ENCODE measurements around the gene APBB2.
A peak's percentile ranks its signal among the peaks of the same experiment; 100 is the strongest.
"Not testable (repeated sequence)": the region's sequence is repeated elsewhere in the genome, so short reads cannot be mapped to it uniquely, and the experiment has no call there.

Gene APBB2

GRCh38 chr4:40931841-40932240 lies 282.5 kb downstream of the APBB2 start:
- H3K27me3 Mint-ChIP-seq = no peaks in the 10 kb centered on the region
- no peaks in the 10 kb centered on the region for H3K4me1 Mint-ChIP-seq (ENCODE audit: low read depth)
- H3K9me3 Mint-ChIP-seq = no peaks in the 10 kb centered on the region
- no peak overlapping the region for H3K4me3 Mint-ChIP-seq
- intact Hi-C loops (cut with micrococcal nuclease) = no loop called here
- H3K36me3 Mint-ChIP-seq (ENCODE audit: low read depth) = no peaks in the 10 kb centered on the region
- H3K27ac Mint-ChIP-seq = no peak overlapping the region

- Mint-ChIP-seq H3K4me1 (ENCODE audit: low read depth) (no peaks in the 10 kb centered on the region), H3K27me3 (peaks cover under 1% of the 10 kb centered on the region), H3K27ac (no peak overlapping the region), H3K4me3 (no peak overlapping the region), H3K9me3 (no peaks in the 10 kb centered on the region), H3K36me3 (ENCODE audit: low read depth) (no peaks in the 10 kb centered on the region)
- intact Hi-C loops (cut with micrococcal nuclease) = no loop called here
Observed at GRCh38 chr4:40931238-40931637, 283.1 kb downstream of the APBB2 start.

- Mint-ChIP-seq H3K36me3 (ENCODE audit: low read depth) (no peaks in the 10 kb centered on the region), H3K9me3 (no peaks in the 10 kb centered on the region), H3K4me3 (no peak overlapping the region), H3K27ac (no peak overlapping the region), H3K4me1 (ENCODE audit: low read depth) (no peaks in the 10 kb centered on the region), H3K27me3 (peaks cover 1% of the 10 kb centered on the region)
- intact Hi-C loops (cut with micrococcal nuclease) = loop anchor here (1.0 kb wide), 1 partner anchor 287 kb away; the partner anchor contains the start of gene APBB2
Observed at GRCh38 chr4:40927074-40927473, 287.3 kb downstream of the APBB2 start.

- no peaks in the 10 kb centered on the region for H3K9me3 Mint-ChIP-seq
- intact Hi-C loops (cut with micrococcal nuclease) = loop anchor here (1.0 kb wide), 1 partner anchor 16 kb away; no protein-coding TSS in a partner anchor
- peaks cover 1% of the 10 kb centered on the region for H3K27me3 Mint-ChIP-seq
- no peaks in the 10 kb centered on the region for H3K36me3 Mint-ChIP-seq (ENCODE audit: low read depth)
- H3K4me3 Mint-ChIP-seq = no peak overlapping the region
- H3K4me1 Mint-ChIP-seq (ENCODE audit: low read depth) = peaks cover 5% of the 10 kb centered on the region
- no peak overlapping the region for H3K27ac Mint-ChIP-seq
Observed at GRCh38 chr4:40924793-40925117, 289.6 kb downstream of the APBB2 start.

GRCh38 chr4:40924096-40924792 lies 290.1 kb downstream of the APBB2 start:
- Mint-ChIP-seq H3K4me3 (no peak overlapping the region), H3K27me3 (peaks cover 1% of the 10 kb centered on the region), H3K36me3 (ENCODE audit: low read depth) (no peaks in the 10 kb centered on the region), H3K27ac (no peak overlapping the region), H3K4me1 (ENCODE audit: low read depth) (peaks cover 5% of the 10 kb centered on the region), H3K9me3 (no peaks in the 10 kb centered on the region)
- intact Hi-C loops (cut with micrococcal nuclease) = loop anchor here (1.0 kb wide), 1 partner anchor 16 kb away; no protein-coding TSS in a partner anchor

GRCh38 chr4:40923316-40924095 lies 290.8 kb downstream of the APBB2 start:
- intact Hi-C loops (cut with micrococcal nuclease) = loop anchor here (1.0 kb wide), 1 partner anchor 15 kb away; no protein-coding TSS in a partner anchor
- Mint-ChIP-seq H3K9me3 (no peaks in the 10 kb centered on the region), H3K27ac (no peak overlapping the region)

GRCh38 chr4:40919976-40920375 lies 294.4 kb downstream of the APBB2 start:
- H3K27me3 Mint-ChIP-seq; H3K4me3 Mint-ChIP-seq; H3K9me3 Mint-ChIP-seq; intact Hi-C loops (cut with micrococcal nuclease); H3K27ac Mint-ChIP-seq; H3K36me3 Mint-ChIP-seq (ENCODE audit: low read depth): not testable (repeated sequence)
- H3K4me1 Mint-ChIP-seq (ENCODE audit: low read depth) = peaks cover 16% of the 10 kb centered on the region

More at GRCh38 chr4:40923316-40924095, 290.8 kb downstream of the APBB2 start:
- H3K36me3 Mint-ChIP-seq (ENCODE audit: low read depth) = no peaks in the 10 kb centered on the region
- H3K4me1 Mint-ChIP-seq (ENCODE audit: low read depth) = peaks cover 5% of the 10 kb centered on the region
- H3K4me3 Mint-ChIP-seq = no peak overlapping the region
- peaks cover 1% of the 10 kb centered on the region for H3K27me3 Mint-ChIP-seq

- Mint-ChIP-seq H3K4me3 (no peak overlapping the region), H3K27me3 (no peaks in the 10 kb centered on the region), H3K36me3 (ENCODE audit: low read depth) (no peaks in the 10 kb centered on the region), H3K4me1 (ENCODE audit: low read depth) (peaks cover 16% of the 10 kb centered on the region), H3K27ac (peak overlapping the region; percentile 34), H3K9me3 (peaks cover 9% of the 10 kb centered on the region)
- intact Hi-C loops (cut with micrococcal nuclease) = no loop called here
Observed at GRCh38 chr4:40918330-40918729, 296.0 kb downstream of the APBB2 start.

GRCh38 chr4:40916880-40917279 lies 297.5 kb downstream of the APBB2 start:
- Mint-ChIP-seq H3K27ac (no peak overlapping the region), H3K27me3 (no peaks in the 10 kb centered on the region), H3K4me1 (ENCODE audit: low read depth) (peaks cover 22% of the 10 kb centered on the region), H3K9me3 (peaks cover 9% of the 10 kb centered on the region), H3K36me3 (ENCODE audit: low read depth) (no peaks in the 10 kb centered on the region), H3K4me3 (no peak overlapping the region)
- intact Hi-C loops (cut with micrococcal nuclease) = no loop called here

GRCh38 chr4:40916218-40916555 lies 298.2 kb downstream of the APBB2 start:
- Mint-ChIP-seq H3K27me3 (no peaks in the 10 kb centered on the region), H3K4me3 (no peak overlapping the region), H3K27ac (no peak overlapping the region), H3K9me3 (peaks cover 9% of the 10 kb centered on the region), H3K36me3 (ENCODE audit: low read depth) (no peaks in the 10 kb centered on the region), H3K4me1 (ENCODE audit: low read depth) (peaks cover 22% of the 10 kb centered on the region)
- intact Hi-C loops (cut with micrococcal nuclease) = no loop called here

GRCh38 chr4:40915318-40916217 lies 298.8 kb downstream of the APBB2 start:
- Mint-ChIP-seq H3K36me3 (ENCODE audit: low read depth) (no peaks in the 10 kb centered on the region), H3K4me1 (ENCODE audit: low read depth) (peaks cover 22% of the 10 kb centered on the region), H3K9me3 (peaks cover 9% of the 10 kb centered on the region), H3K4me3 (no peak overlapping the region), H3K27ac (no peak overlapping the region), H3K27me3 (no peaks in the 10 kb centered on the region)
- intact Hi-C loops (cut with micrococcal nuclease) = no loop called here

- Mint-ChIP-seq H3K4me1 (ENCODE audit: low read depth) (peaks cover 16% of the 10 kb centered on the region), H3K36me3 (ENCODE audit: low read depth) (no peaks in the 10 kb centered on the region), H3K27ac (no peak overlapping the region), H3K27me3 (peaks cover 1% of the 10 kb centered on the region), H3K4me3 (no peak overlapping the region), H3K9me3 (peaks cover 9% of the 10 kb centered on the region)
- intact Hi-C loops (cut with micrococcal nuclease) = no loop called here
Observed at GRCh38 chr4:40912460-40913184, 301.7 kb downstream of the APBB2 start.

GRCh38 chr4:40910706-40911105 lies 303.6 kb downstream of the APBB2 start:
- H3K9me3 Mint-ChIP-seq = peaks cover 9% of the 10 kb centered on the region
- intact Hi-C loops (cut with micrococcal nuclease) = no loop called here
- no peak overlapping the region for H3K27ac Mint-ChIP-seq

More at GRCh38 chr4:40910706-40911105, 303.6 kb downstream of the APBB2 start:
- Mint-ChIP-seq H3K36me3 (ENCODE audit: low read depth) (no peaks in the 10 kb centered on the region), H3K4me1 (ENCODE audit: low read depth) (peaks cover 6% of the 10 kb centered on the region), H3K4me3 (no peak overlapping the region), H3K27me3 (peaks cover 1% of the 10 kb centered on the region)
